ENCODE results near the gene HOATZ. TPM values are rescaled to one million over a fixed set of nuclear protein-coding genes. Genes with fewer than 3 reads are reported as not detected.

HOATZ gene
- total RNA-seq, 1 donor from 2014 or later, result 0.43 TPM

DNA sequence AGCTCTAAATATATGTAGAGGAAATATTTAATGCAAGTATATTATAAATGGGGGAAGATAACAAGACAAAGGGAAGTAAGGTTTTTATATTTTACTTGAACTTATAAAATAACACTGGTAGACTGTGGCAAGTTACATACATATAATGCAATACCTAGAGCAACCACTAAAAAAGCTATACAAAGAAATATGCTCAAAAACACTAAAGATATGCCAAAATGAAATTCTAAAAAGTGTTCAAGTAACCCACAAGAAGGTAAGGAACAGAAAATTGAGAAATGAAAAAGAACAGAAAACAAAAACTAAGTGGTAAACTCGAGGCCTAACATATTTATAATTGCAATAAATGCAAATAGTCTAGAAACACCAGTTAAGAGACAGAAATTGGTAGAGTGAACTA lies 34.9 kb upstream of the HOATZ start:
- Histone ChIP-seq H3K79me2 (ENCODE audit: insufficient read depth, low read length) (no peaks in the 10 kb centered on the region), H3K9ac (ENCODE audit: low read length) (no peak overlapping the region), H4K20me1 (ENCODE audit: insufficient read depth, low read length) (no peaks in the 10 kb centered on the region), H2AFZ (ENCODE audit: low read depth, low read length) (no peak overlapping the region), H3K36me3 (ENCODE audit: insufficient read depth, low read length) (no peaks in the 10 kb centered on the region), H3K27me3 (ENCODE audit: insufficient read depth, low read length) (no peaks in the 10 kb centered on the region), H3K4me3 (ENCODE audit: insufficient read depth, low read depth, low read length) (no peak overlapping the region), H3K4me2 (ENCODE audit: low read length) (no peak overlapping the region), H3K27ac (ENCODE audit: low read depth, low read length) (no peak overlapping the region), H3K9me3 (ENCODE audit: insufficient read depth, low read depth, low read length) (no peaks in the 10 kb centered on the region), H3K4me1 (ENCODE audit: insufficient read depth, low read length) (no peaks in the 10 kb centered on the region)
- FAIRE-seq (no peak), DNase-seq (ENCODE audit: low read depth) (no peak)
- Mint-ChIP-seq H3K27me3 (ENCODE audit: low read depth, unreplicated experiment) (no peaks in the 10 kb centered on the region), H3K36me3 (ENCODE audit: low read depth, unreplicated experiment) (peaks cover 1% of the 10 kb centered on the region), H3K9me3 (ENCODE audit: unreplicated experiment) (peaks cover 9% of the 10 kb centered on the region), H3K4me1 (ENCODE audit: low read depth, unreplicated experiment) (no peaks in the 10 kb centered on the region), H3K4me3 (ENCODE audit: unreplicated experiment) (no peak overlapping the region), H3K27ac (ENCODE audit: unreplicated experiment) (no peak overlapping the region)
- TF ChIP-seq, protein P1, sequence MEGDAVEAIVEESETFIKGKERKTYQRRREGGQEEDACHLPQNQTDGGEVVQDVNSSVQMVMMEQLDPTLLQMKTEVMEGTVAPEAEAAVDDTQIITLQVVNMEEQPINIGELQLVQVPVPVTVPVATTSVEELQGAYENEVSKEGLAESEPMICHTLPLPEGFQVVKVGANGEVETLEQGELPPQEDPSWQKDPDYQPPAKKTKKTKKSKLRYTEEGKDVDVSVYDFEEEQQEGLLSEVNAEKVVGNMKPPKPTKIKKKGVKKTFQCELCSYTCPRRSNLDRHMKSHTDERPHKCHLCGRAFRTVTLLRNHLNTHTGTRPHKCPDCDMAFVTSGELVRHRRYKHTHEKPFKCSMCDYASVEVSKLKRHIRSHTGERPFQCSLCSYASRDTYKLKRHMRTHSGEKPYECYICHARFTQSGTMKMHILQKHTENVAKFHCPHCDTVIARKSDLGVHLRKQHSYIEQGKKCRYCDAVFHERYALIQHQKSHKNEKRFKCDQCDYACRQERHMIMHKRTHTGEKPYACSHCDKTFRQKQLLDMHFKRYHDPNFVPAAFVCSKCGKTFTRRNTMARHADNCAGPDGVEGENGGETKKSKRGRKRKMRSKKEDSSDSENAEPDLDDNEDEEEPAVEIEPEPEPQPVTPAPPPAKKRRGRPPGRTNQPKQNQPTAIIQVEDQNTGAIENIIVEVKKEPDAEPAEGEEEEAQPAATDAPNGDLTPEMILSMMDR (IDR thresholded peaks at IDR 0.05; ENCODE audit: insufficient read depth, low read depth, low read length), result no peak
- TF ChIP-seq EZH2 (IDR thresholded peaks at IDR 0.05; ENCODE audit: insufficient read depth, low read length), result no peak

DNA sequence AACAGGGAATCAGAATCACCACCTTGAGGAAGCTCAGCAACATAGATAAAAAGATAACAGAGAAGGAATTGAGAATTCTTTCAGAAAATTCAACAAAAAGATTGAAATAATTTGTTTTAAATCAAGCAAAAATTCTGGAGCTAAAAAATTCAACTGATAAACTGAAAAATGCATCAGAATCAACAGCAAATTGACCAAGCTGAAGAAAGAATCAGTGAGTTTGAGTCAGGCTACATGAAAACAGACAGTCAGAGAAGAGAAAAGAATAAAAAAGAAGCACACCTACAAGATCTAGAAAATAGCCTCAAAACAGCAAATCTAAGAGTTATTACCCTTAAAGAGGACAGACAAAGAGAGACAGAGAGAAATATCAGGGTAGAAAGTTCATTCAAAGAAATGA lies 31.1 kb upstream of the HOATZ start:
- Histone ChIP-seq H3K9me3 (ENCODE audit: insufficient read depth, low read depth, low read length) (no peaks in the 10 kb centered on the region), H4K20me1 (ENCODE audit: insufficient read depth, low read length) (no peaks in the 10 kb centered on the region), H3K4me3 (ENCODE audit: insufficient read depth, low read depth, low read length) (no peak overlapping the region), H3K9ac (ENCODE audit: low read length) (no peak overlapping the region), H3K27me3 (ENCODE audit: insufficient read depth, low read length) (no peaks in the 10 kb centered on the region), H3K4me2 (ENCODE audit: low read length) (no peak overlapping the region), H3K27ac (ENCODE audit: low read depth, low read length) (no peak overlapping the region), H3K36me3 (ENCODE audit: insufficient read depth, low read length) (no peaks in the 10 kb centered on the region), H2AFZ (ENCODE audit: low read depth, low read length) (no peak overlapping the region), H3K79me2 (ENCODE audit: insufficient read depth, low read length) (no peaks in the 10 kb centered on the region), H3K4me1 (ENCODE audit: insufficient read depth, low read length) (no peaks in the 10 kb centered on the region)
- H3K9me3 Mint-ChIP-seq (ENCODE audit: unreplicated experiment), result peaks cover 14% of the 10 kb centered on the region
- no peaks in the 10 kb centered on the region for H3K4me1 Mint-ChIP-seq (ENCODE audit: low read depth, unreplicated experiment)
- no peaks in the 10 kb centered on the region for H3K27me3 Mint-ChIP-seq (ENCODE audit: low read depth, unreplicated experiment)
- H3K4me3 Mint-ChIP-seq (ENCODE audit: unreplicated experiment), result no peak overlapping the region
- TF ChIP-seq, protein P1 (IDR thresholded peaks at IDR 0.05; ENCODE audit: insufficient read depth, low read depth, low read length), result no peak
- TF ChIP-seq EZH2 (IDR thresholded peaks at IDR 0.05; ENCODE audit: insufficient read depth, low read length), result no peak
- H3K36me3 Mint-ChIP-seq (ENCODE audit: low read depth, unreplicated experiment), result peaks cover 1% of the 10 kb centered on the region
- no peak overlapping the region for H3K27ac Mint-ChIP-seq (ENCODE audit: unreplicated experiment)
- FAIRE-seq (no peak), DNase-seq (ENCODE audit: low read depth) (no peak)

DNA sequence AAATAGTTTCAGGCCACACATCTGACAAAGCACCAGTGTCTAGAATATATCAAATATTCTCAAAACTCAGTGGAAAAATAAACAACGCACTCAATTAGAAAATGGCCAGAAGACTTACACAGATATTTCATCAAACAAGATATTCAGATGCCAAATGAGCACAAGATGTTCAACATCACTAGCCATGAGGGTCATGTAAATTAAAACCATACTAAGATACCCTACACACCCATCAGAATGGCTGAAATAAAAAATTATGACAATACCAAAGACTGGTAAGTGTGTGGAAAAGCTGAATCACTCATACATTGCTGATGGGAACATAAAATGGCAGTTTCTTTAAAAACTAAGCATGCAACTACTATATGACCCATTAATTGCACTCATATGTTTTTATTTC lies 24.1 kb upstream of the HOATZ start:
- FAIRE-seq (peak; percentile 23), DNase-seq (ENCODE audit: low read depth) (no peak)
- no peak overlapping the region for H2AFZ ChIP-seq (ENCODE audit: low read depth, low read length)
- no peaks in the 10 kb centered on the region for H3K36me3 Mint-ChIP-seq (ENCODE audit: low read depth, unreplicated experiment)
- H4K20me1 ChIP-seq (ENCODE audit: insufficient read depth, low read length), result no peaks in the 10 kb centered on the region
- TF ChIP-seq, protein P1 (IDR thresholded peaks at IDR 0.05; ENCODE audit: insufficient read depth, low read depth, low read length), result no peak
- TF ChIP-seq EZH2 (IDR thresholded peaks at IDR 0.05; ENCODE audit: insufficient read depth, low read length), result no peak
- no peak overlapping the region for H3K4me3 ChIP-seq (ENCODE audit: insufficient read depth, low read depth, low read length)
- no peaks in the 10 kb centered on the region for H3K79me2 ChIP-seq (ENCODE audit: insufficient read depth, low read length)
- H3K4me3 Mint-ChIP-seq (ENCODE audit: unreplicated experiment), result no peak overlapping the region
- no peaks in the 10 kb centered on the region for H3K4me1 ChIP-seq (ENCODE audit: insufficient read depth, low read length)
- no peak overlapping the region for H3K9ac ChIP-seq (ENCODE audit: low read length)
- H3K9me3 Mint-ChIP-seq (ENCODE audit: unreplicated experiment), result peaks cover 6% of the 10 kb centered on the region
- no peak overlapping the region for H3K27ac Mint-ChIP-seq (ENCODE audit: unreplicated experiment)
- no peaks in the 10 kb centered on the region for H3K36me3 ChIP-seq (ENCODE audit: insufficient read depth, low read length)
- peaks cover 3% of the 10 kb centered on the region for H3K27me3 Mint-ChIP-seq (ENCODE audit: low read depth, unreplicated experiment)
- H3K4me1 Mint-ChIP-seq (ENCODE audit: low read depth, unreplicated experiment), result no peaks in the 10 kb centered on the region
- H3K27ac ChIP-seq (ENCODE audit: low read depth, low read length), result no peak overlapping the region
- no peak overlapping the region for H3K4me2 ChIP-seq (ENCODE audit: low read length)
- H3K9me3 ChIP-seq (ENCODE audit: insufficient read depth, low read depth, low read length), result no peaks in the 10 kb centered on the region
- no peaks in the 10 kb centered on the region for H3K27me3 ChIP-seq (ENCODE audit: insufficient read depth, low read length)

All from astrocyte (in vitro differentiated cells and primary cell).